CD4-positive, alpha-beta T cell treated with Interleukin-6 at 100 ng/mL for 8 hours (primary cell): ENCODE measurements around the gene NPHP4.

Experiments
- DNase-seq: peaks from one replicate; pipeline ENCODE4 v3.0.0-alpha.2; 2020; ENCODE audit warnings: mixed read lengths, low spot score

The NPHP4 gene

DNA sequence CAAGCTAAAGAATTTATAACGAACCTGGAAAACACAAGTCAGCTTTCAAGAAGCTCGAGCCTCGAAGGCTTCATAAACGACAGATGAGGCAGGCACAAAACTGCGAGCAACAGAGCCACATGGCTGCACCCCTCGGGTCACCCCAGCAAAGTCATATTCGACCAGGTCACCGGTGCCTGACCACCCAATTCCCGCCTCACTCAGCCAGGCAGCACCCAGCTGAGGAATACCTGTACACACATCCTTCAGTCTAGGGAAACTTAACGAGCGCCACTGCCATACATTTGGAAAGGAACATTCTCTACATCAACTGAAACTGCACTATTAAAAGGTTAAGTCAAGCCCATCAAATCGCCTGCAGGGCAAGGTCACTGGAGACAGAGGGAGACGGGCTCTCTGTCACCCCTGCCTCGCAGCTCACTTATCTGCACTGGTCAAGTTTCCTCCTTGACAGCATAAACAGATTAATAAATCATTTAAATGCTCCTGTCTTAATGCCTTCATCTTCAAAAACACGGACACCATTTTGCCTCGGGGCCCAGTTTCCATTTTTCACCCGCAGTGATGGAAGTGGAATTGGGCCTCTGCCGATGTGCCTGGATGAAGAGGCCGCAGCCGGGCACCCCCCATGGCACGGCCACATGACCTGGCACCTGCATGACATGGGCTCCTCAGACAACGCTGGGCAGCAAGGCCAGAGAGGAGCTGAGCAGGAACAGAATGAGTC is 20.6 kb downstream of the NPHP4 start:
- no peak for DNase-seq

DNA sequence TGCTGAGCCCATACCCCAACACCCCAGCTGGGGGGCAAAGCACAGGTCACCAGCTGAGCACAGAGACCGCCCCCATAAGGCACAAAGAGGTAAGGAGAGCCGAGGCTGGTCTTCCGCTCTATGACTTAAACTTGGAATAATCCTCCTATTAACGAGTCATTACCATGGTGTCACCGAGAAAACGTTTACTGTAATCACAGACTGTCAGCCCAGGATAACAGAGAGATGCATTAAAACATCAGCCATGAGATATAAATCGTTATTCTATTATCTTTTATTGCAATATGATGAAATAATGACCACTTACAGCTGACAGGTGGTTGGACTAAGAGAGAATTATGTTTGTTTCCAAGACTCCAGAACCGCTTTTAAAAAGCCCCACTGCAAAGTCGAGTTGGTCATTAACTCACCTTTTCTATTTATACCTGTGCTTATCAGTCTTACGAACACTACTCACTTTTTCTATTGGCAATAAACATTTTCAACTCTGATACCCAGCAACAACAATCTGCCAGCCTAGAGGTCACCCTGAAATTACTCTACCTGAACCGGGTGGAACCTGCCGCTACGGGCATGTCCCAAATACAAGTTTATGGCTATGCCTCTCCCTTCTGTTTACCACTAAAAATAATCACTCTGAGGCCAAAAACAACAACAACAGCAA is 21.5 kb downstream of the NPHP4 start:
- DNase-seq, result no peak

DNA sequence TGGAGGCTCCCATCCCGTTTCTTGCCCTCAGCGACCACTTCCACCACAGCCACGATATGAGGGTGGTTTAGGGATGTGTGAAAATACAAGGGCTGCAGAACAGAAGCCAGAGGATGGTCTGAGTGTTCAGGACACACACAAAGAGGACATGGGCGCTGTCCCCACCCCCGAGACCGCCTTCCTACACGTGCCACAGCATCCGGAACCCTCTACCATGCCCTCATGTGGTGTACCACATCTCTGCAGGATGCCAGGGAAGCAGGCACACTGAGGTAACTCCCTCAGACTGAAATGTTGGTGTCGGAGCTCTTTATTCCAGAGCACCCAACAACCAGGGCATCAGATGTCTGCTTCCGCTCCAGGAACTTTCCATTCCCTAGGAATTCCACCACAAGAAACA is 23.1 kb downstream of the NPHP4 start:
- DNase-seq, result no peak

DNA sequence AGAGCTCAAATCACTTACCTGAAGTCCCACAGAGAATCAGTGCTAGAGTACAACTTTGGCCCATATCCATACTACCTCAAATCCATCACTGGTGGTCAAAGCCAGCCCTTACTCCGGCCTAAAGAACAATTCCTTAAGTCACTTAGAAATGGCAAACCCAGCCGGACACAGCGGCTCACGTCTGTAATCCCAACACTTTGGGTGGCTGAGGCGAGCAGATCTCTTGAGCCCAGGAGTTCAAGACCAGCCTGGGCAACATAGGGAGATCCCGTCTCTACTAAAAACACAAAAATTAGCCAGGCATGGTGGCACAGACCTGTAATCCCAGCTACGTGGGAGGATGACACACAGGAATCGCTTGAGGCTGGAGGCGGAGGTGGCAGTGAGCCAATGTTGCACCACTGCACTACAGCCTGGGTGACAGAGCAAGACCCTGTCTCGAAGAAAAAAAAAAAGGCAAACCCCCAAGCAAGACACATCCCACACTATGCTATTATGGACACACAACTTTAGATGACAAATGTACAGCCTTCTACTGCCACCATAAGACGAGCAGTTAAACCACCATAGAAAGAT is 24.0 kb downstream of the NPHP4 start:
- no peak for DNase-seq

DNA sequence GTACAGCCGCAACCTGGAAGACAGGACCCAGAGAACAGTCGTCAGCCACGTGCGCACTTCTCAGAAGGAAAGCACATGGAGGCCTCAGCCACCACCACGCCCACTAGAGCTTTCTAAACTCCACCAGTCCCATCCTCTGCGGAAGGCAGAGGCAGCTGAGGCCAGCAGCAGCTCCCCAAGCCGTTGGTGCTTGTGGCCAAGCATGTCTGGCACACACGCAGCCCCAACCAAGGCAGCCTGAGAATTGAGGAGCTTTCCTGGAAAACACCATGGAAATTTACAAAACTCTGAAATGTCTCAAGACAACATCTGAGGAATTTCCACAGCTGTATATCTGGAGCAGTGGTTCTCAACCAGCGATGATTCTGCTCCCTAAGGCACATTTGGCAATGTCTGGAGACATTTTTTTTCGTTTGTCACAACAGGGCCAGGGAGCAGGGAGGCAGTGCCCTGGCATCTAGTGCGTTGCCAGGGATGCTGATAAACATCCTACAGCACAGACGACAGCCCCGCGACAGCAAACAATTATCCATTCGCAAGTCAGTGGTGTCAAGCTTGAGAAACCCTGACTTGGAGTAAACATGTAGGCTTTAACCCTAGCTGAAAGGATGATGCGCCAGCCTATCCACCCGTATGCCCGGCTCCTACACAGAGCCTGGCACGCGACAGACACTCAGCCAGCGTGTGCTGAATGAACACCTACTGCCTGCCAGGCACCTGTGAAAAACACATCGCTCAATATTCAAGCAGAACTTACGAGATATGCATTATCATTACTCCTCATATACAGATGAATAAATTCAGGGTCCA is 24.7 kb downstream of the NPHP4 start:
- DNase-seq, result no peak

DNA sequence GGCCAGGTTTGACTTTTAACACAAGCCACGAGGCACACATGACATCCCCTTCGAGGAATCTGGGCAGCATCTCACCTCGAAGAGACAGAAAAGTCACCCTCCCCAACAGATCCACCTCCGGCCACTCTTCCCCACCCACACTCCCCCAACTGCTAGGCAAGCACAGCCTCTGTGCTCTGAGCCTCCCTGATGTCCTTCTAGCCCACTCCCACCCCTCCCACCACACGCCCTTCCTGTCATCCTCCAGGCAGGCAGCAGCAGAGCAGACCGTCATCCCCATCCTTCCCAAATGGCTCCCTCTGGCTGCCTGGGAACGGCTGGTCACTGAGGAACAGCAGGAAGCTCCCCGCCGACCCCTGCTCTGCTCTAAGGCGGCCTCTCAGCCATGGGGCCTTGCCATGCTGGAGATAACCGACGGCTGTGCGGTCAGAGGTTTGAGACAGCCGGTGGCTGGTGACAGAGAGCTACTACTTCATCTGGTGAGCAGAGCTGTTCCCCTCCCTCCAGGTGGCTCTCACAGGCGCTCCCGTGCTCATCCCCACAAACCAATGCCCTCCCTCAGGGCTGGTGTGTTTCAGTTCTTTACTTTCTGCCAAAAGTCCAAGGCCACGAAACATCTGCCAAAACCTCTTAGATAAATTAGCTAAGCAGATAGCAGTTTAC is 25.6 kb downstream of the NPHP4 start:
- no peak for DNase-seq

DNA sequence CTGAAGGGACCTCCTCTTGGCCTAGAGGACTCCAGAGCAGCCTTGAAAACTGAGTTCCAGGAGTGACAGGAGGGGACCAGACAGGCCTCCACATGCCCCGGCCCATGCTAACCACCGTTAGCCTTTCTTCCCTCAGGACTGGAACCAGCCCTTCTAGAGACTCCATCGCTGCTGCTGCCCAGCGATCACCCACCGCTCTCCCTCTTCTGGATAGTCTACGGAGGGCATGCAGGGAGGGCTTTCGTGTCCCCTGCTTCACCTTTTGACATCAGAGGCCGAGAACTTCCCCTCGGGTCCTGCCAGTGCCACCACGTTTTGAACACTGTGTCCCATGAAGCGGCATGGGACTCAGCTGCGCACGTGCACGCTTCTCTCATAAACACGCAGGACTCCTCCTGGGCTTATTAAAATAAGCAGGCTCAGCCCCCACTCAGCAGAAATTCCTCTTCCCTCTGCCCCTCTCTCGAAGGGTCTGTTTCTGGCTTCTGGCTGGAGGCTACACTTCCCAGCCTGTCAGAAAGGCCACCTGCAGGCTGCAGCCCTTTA is 26.6 kb downstream of the NPHP4 start:
- DNase-seq, result no peak

DNA sequence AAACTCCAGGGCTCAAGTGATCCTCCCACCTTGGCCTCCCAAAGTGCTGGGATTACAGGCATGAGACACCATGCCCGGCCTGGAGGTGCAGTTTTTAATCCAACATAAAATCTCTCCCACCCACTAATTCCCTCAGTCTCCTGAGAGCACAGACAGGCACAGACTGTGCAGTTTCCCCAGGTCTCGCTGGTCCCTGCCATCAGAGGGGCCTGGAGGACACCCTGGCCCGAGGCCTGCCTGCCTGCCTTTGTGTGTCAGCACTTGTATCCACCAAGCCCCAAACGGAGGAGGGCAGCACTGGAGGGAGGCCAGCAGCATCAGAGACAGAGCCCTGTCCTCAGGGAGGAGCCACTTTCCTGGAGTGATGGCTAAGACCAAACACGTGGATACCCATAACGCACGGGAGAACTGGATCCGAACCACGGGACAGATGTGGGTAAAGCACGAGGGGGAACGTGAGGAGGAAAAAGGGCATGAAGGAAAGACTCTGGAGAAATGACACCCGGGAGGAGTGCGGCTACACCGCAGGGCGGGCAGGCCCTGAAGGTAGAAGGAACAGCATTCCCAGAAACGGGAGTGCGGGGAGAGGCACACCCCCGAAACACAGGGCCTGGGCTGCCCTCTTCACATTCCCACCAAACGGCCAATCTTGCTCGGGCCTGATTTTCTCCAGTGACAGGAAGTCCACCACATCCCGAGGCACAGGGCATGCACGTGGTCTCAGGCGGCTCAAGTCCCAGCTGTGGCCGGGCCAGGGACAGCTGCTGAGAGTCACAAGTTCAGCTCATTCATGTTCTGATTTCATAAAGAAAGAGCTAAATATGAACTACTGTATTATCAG is 29.7 kb downstream of the NPHP4 start:
- DNase-seq, result no peak

DNA sequence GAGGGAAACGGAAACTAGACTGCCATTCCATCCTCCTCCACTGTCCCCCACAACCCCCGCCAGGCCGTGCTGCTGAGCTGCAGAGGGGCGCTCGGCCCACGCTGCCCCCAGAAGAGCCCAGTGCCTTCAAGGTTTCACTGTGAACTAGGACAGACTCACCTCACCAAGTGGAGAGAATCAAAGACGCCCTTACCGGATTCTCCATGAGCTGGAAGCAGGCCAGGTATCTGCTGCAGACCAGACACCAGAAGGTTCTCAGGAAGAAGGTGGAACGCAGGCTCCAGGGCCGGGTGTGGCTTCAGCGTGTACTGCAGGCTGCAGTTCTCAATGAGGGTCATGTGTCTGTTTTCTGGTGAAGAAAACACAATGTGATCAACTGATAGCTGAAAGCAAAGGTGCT is 30.6 kb downstream of the NPHP4 start:
- no peak for DNase-seq

DNA sequence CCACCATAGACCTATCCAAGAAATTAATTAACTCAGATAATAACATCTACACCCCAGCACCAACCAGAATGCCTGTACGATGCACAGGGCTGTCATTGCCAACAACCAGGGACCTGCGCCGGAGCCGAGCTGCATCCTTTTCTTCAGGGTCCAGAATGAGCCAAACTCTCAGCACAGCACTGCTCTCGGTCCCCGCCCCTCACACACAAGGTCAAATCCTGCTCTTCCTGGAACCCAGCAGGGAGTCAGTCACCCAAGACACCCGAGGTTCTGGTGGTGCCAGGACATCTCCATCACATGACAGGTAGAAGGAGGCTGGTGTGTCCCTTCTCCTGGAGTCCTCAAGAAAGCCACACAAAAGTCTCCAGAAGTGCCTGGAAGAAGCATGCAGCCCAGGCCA is 31.9 kb downstream of the NPHP4 start:
- DNase-seq, result no peak

DNA sequence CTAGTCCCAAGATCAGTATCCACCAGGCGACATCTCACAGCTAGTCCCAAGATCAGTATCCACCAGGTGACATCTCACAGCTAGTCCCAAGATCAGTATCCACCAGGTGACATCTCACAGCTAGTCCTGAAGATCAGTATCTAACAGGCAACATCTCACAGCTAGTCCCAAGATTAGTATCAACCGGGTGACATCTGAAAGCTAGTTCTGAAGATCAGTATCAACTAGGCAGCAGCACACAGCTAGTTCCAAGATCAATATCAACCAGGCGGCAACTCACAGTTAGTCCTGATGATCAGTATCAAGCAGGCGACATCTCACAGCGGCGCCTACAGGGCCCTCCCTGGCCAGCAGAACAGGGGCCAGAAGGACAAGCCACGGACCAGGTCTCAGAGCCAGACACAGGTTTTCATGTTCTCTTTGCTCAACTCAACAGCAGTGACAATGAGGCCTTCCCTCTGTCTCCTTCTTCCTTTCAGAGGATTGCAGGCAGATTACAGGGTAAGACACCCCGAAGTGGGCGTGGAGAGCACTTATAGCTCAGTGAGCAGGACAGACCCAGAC is 32.5 kb downstream of the NPHP4 start:
- no peak for DNase-seq

DNA sequence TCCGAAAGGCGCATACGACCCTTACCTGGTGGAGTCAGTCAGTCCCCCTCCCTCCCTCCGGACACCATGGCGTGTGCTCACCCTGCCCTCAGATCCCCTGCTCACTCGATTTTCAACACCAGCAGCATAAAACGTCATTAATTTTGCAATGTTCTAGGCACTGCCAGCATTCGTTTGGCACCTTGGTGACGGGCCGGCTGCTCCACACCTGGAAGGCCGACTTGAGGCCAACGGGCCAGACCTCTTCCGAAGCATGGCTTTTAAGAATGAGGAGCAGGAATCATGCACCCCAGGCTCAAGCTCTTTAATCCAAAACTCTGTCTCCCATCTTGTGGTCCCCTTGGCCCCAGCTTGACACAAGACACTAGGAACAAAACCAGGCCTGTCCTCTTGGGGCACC is 33.1 kb downstream of the NPHP4 start:
- DNase-seq, result no peak

DNA sequence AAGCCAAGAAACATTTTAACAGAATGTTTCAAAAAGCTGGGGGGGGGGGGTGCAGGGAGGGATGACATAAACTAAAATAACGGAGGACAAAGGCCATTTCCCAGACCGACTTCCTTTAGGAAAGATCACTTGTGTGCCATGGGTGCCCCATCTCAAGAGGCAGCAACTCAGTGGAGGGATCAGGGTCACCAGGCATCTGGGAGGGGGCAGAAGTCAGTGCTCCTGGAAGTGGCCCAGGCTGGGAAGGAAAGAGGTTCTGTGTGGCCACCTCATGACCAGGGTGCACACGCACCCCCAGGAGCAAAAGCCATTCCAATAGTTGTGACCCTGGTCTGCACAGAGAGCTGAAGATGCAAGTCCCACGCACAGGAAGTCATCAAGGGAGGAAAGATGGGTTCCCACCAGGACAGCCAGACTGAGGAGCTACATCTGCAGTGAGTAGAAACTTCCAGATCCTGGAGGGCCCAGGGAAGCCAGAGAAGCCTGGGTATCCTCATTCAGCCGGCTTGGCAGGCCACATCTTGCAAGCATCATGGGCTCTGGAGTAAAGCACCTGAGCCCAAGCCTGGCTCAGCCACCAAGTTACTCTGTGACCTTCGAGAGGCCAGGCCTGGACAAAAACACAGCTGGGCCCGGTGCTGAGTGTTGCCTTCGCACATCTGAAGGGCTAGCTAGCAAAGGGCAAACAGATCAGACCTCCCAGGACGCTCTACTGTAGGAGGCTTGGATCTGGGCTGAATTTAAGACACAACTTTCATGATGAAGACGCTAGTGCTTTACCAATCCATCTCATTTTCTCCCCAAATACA is 36.0 kb downstream of the NPHP4 start:
- DNase-seq, result no peak

DNA sequence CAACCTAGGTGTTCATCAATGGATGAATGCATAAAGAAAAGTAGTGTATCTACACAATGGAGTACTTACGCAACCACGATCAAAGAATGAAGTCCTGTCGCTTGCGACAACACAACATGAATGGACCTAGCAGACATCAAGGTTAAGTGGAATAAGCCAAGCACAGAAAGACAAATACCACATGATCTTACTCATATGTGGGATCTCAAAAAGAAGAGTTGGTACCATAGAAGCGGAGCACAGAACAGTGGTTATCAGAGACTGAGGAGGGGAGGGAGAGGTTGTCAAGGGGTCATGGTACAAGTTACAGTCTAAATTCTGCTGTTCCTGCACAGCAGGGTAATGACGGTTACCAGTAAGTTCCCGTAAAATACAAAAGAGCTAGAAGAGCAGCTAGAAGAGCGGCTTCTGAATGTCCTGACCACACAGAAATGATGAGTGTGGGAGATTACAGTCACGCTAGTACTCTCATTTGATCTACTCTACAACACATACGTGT is 36.7 kb downstream of the NPHP4 start:
- DNase-seq, result no peak

DNA sequence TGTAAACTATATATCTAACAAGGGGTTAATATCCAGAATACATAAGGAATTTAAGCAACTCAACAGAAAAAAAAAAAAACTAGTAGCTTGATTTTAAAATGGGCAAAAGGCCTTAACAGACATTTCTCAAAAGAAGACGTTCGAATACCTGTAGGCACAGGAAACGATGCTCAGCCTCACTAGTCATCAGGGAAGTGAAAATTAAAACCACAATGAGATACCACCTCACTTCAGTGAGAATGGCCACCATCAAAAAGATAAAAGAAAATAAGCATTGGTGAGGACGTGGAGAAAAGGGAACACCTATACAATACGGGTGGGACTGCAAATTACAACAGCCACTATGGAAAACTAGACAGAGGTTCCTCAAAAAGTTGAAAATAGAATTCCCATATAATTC is 37.3 kb downstream of the NPHP4 start:
- DNase-seq, result no peak

DNA sequence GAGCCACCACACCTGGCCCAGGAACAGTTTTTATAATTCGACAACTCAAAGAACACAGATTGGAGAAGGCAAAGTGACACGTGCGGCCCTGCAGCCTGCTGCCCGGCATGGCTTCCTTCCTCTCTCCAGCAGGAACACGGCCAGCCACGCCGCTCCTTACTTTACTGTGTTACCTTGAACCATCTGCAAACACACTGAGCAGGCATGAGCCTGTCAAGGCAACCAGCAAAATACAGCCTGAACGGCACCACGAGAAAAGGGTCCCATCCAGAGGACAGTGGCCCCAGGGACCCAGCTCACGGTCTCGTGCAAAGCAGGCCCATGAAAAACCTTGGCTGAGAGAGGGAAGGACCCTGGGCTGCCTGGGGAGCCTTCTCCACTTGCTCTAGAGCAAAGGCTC is 38.8 kb downstream of the NPHP4 start:
- no peak for DNase-seq

DNA sequence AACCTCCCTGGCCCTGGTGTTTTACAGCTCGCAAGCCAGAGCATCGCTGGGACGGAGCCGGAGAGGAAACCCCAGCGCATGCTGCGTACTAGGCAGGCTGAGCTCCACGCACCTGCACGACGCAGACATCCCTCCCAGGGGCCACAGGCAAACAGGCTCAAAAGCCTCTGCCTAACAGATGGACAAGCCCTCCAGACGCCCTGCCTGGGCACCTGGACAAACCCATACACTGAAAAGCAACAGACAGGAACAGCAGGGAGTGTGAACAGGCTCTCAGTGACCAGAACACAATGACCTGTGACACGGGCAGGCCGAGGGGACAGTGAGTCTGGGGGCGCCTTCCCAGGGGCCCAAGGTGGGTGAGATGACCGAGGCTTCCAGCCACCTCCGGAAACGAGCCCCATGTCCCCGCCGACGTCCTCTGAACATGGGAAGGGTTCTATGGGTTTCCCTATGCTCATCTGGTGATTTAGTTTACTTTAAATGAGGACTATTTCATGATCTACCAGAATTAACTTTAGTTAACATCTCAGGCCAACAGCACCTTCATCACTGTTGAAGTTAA is 40.3 kb downstream of the NPHP4 start:
- no peak for DNase-seq

DNA sequence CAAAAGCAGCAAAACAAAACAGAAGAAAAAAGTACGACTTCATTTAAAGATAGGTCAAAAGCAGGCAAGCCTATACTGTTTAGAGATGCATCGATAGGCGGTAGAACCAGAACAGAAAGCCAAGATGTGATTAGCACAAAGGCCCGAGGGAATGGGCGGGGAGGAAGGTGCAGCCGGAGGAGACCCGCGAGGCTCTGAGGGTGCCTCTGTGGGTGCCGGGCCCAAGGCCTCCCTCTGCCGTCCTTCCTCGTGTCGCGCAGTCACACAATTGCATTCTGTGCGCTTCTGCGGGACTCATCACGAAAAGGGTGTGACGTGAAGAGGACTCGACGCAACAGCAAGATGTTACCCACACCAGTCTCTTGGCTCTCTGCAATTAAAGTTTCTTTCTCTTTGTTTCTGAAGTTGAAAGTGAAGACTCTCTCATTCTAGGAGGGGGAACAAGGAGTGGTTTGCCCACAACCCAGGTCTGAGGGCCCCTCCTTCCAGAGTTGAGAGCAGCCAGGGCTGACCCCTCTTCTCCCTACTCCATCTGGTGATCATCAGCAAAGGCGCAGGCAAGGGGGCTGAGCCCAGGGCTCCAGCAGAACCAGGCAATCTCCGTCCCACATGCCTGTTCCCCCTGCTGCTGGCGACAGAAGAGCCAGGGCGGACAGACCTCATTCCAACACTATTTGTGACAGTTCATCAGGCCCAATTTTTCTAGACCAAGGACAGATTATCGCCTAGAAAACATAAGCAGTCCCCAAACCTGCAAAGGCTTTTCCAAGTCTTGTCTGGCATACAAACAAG is 41.0 kb downstream of the NPHP4 start:
- no peak for DNase-seq
